ENCODE measurements around the gene COL13A1. TPM values are rescaled to one million over a fixed set of nuclear protein-coding genes. Genes with fewer than 3 reads are reported as not detected.

Gene COL13A1
- total RNA-seq, 1 donor from 2014 or later: 0.86 TPM

GRCh38 chr10:69972981-69973397, 171.3 kb downstream of the COL13A1 start:
- Histone ChIP-seq H3K36me3 (ENCODE audit: insufficient read depth, low read length) (no peaks in the 10 kb centered on the region), H3K79me2 (ENCODE audit: insufficient read depth, low read length) (no peaks in the 10 kb centered on the region), H3K27ac (ENCODE audit: low read depth, low read length) (no peak overlapping the region), H3K4me3 (ENCODE audit: insufficient read depth, low read depth, low read length) (no peak overlapping the region), H3K4me2 (ENCODE audit: low read length) (peak overlapping the region; percentile 12), H4K20me1 (ENCODE audit: insufficient read depth, low read length) (no peaks in the 10 kb centered on the region), H3K9me3 (ENCODE audit: insufficient read depth, low read depth, low read length) (no peaks in the 10 kb centered on the region), H3K27me3 (ENCODE audit: insufficient read depth, low read length) (no peaks in the 10 kb centered on the region), H3K4me1 (ENCODE audit: insufficient read depth, low read length) (no peaks in the 10 kb centered on the region), H2AFZ (ENCODE audit: low read depth, low read length) (no peak overlapping the region), H3K9ac (ENCODE audit: low read length) (no peak overlapping the region)
- Mint-ChIP-seq H3K36me3 (ENCODE audit: low read depth, unreplicated experiment) (peaks cover 2% of the 10 kb centered on the region), H3K9me3 (ENCODE audit: unreplicated experiment) (peaks cover 4% of the 10 kb centered on the region), H3K4me1 (ENCODE audit: low read depth, unreplicated experiment) (no peaks in the 10 kb centered on the region), H3K27ac (ENCODE audit: unreplicated experiment) (no peak overlapping the region), H3K4me3 (ENCODE audit: unreplicated experiment) (no peak overlapping the region), H3K27me3 (ENCODE audit: low read depth, unreplicated experiment) (peaks cover 32% of the 10 kb centered on the region)
- DNase-seq (ENCODE audit: low read depth) (peak; percentile 70), FAIRE-seq (no peak)
- TF ChIP-seq CTCF (IDR thresholded peaks at IDR 0.05; ENCODE audit: insufficient read depth, low read depth, low read length) (no peak), EZH2 (IDR thresholded peaks at IDR 0.05; ENCODE audit: insufficient read depth, low read length) (no peak)

DNA sequence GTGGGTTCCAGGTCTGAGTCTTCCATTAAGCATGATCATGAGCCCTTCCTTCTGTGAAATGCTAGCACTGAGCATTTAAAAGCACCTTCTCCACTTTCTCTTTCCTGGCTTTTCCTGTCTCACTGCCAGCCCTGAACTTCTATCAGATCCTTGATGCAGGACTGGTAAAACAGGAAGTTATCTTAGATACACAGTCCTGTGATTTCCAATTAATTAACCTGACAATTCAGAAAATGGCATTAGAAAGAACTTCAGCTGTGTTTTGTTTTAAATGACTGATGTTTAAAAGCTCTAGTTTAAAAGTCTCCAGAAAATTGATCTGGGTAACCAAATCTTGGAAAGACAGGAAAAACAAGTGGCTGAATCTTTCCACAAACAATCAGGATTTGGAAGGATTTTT, 172.0 kb downstream of the COL13A1 start:
- Histone ChIP-seq H4K20me1 (ENCODE audit: insufficient read depth, low read length) (no peaks in the 10 kb centered on the region), H3K27ac (ENCODE audit: low read depth, low read length) (no peak overlapping the region), H2AFZ (ENCODE audit: low read depth, low read length) (no peak overlapping the region), H3K4me3 (ENCODE audit: insufficient read depth, low read depth, low read length) (no peak overlapping the region), H3K4me2 (ENCODE audit: low read length) (peak overlapping the region; percentile 12), H3K4me1 (ENCODE audit: insufficient read depth, low read length) (no peaks in the 10 kb centered on the region), H3K79me2 (ENCODE audit: insufficient read depth, low read length) (no peaks in the 10 kb centered on the region), H3K27me3 (ENCODE audit: insufficient read depth, low read length) (no peaks in the 10 kb centered on the region), H3K9me3 (ENCODE audit: insufficient read depth, low read depth, low read length) (no peaks in the 10 kb centered on the region), H3K36me3 (ENCODE audit: insufficient read depth, low read length) (no peaks in the 10 kb centered on the region), H3K9ac (ENCODE audit: low read length) (no peak overlapping the region)
- FAIRE-seq (no peak), DNase-seq (ENCODE audit: low read depth) (no peak)
- no peak overlapping the region for H3K4me3 Mint-ChIP-seq (ENCODE audit: unreplicated experiment)
- peaks cover 28% of the 10 kb centered on the region for H3K27me3 Mint-ChIP-seq (ENCODE audit: low read depth, unreplicated experiment)
- no peaks in the 10 kb centered on the region for H3K4me1 Mint-ChIP-seq (ENCODE audit: low read depth, unreplicated experiment)
- H3K36me3 Mint-ChIP-seq (ENCODE audit: low read depth, unreplicated experiment): peaks cover 2% of the 10 kb centered on the region
- H3K9me3 Mint-ChIP-seq (ENCODE audit: unreplicated experiment): peaks cover 8% of the 10 kb centered on the region
- no peak overlapping the region for H3K27ac Mint-ChIP-seq (ENCODE audit: unreplicated experiment)
- TF ChIP-seq CTCF (IDR thresholded peaks at IDR 0.05; ENCODE audit: insufficient read depth, low read depth, low read length): no peak
- no peak for TF ChIP-seq EZH2 (IDR thresholded peaks at IDR 0.05; ENCODE audit: insufficient read depth, low read length)

DNA sequence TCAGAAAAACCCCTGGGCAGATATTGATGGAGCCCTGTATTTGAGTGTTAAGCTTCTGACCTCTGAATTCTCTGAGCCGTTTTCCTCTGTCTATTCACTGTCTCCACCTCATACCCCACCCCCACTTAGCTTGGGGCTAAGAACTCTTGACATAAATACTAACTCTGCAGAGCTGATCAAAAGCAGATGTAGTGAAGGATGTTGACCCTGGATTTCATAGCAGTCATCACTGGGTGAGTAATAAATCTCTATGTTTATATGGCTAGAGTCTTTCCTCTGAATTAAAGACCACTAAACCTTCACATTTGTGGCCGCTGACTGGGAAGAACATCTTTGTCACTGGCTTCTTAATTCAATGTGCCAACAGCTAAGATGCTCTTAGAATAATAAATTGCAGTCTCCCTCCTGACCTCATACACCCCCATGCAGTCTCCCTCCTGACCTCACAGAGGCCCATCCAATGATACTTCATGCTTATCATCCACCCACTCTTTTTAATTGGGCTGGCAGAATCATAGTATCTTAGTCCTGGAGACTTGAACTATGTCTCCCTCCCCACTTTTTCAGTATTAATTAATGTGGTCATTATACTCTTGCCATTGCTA, 172.9 kb downstream of the COL13A1 start:
- H3K9me3 ChIP-seq (ENCODE audit: insufficient read depth, low read depth, low read length): no peaks in the 10 kb centered on the region
- no peaks in the 10 kb centered on the region for H3K27me3 ChIP-seq (ENCODE audit: insufficient read depth, low read length)
- no peak overlapping the region for H2AFZ ChIP-seq (ENCODE audit: low read depth, low read length)
- no peaks in the 10 kb centered on the region for H3K4me1 Mint-ChIP-seq (ENCODE audit: low read depth, unreplicated experiment)
- H3K4me3 ChIP-seq (ENCODE audit: insufficient read depth, low read depth, low read length): no peak overlapping the region
- H3K27me3 Mint-ChIP-seq (ENCODE audit: low read depth, unreplicated experiment): peaks cover 21% of the 10 kb centered on the region
- H4K20me1 ChIP-seq (ENCODE audit: insufficient read depth, low read length): no peaks in the 10 kb centered on the region
- peak overlapping the region; percentile 22 for H3K4me2 ChIP-seq (ENCODE audit: low read length)
- no peak overlapping the region for H3K4me3 Mint-ChIP-seq (ENCODE audit: unreplicated experiment)
- H3K27ac Mint-ChIP-seq (ENCODE audit: unreplicated experiment): no peak overlapping the region
- peaks cover 13% of the 10 kb centered on the region for H3K9me3 Mint-ChIP-seq (ENCODE audit: unreplicated experiment)
- no peak overlapping the region for H3K9ac ChIP-seq (ENCODE audit: low read length)
- DNase-seq (ENCODE audit: low read depth) (peak; percentile 77), FAIRE-seq (peak; percentile 60)
- H3K4me1 ChIP-seq (ENCODE audit: insufficient read depth, low read length): no peaks in the 10 kb centered on the region
- no peaks in the 10 kb centered on the region for H3K79me2 ChIP-seq (ENCODE audit: insufficient read depth, low read length)
- H3K36me3 Mint-ChIP-seq (ENCODE audit: low read depth, unreplicated experiment): peaks cover 2% of the 10 kb centered on the region
- no peaks in the 10 kb centered on the region for H3K36me3 ChIP-seq (ENCODE audit: insufficient read depth, low read length)
- TF ChIP-seq EZH2 (IDR thresholded peaks at IDR 0.05; ENCODE audit: insufficient read depth, low read length): no peak
- no peak for TF ChIP-seq CTCF (IDR thresholded peaks at IDR 0.05; ENCODE audit: insufficient read depth, low read depth, low read length)
- no peak overlapping the region for H3K27ac ChIP-seq (ENCODE audit: low read depth, low read length)

Measured in astrocyte (in vitro differentiated cells and primary cell).